ENCODE results near the gene CHSY1.

CHSY1 gene

GRCh38 chr15:101200181-101200580 lies 51.7 kb downstream of the CHSY1 start:
- TF ChIP-seq CTCF (conservative IDR thresholded peaks at IDR 0.05) (no peak), ZFX (IDR thresholded peaks at IDR 0.05) (no peak)
- H3K27ac ChIP-seq, result no peak overlapping the region

GRCh38 chr15:101198800-101199199 lies 53.0 kb downstream of the CHSY1 start:
- TF ChIP-seq ZFX (IDR thresholded peaks at IDR 0.05) (no peak), CTCF (conservative IDR thresholded peaks at IDR 0.05) (no peak)
- H3K27ac ChIP-seq, result no peak overlapping the region; the same call in 1 of the 2 replicates

- H3K27ac ChIP-seq, result no peak overlapping the region
- TF ChIP-seq ZFX (IDR thresholded peaks at IDR 0.05) (no peak), CTCF (conservative IDR thresholded peaks at IDR 0.05) (no peak)
Observed at GRCh38 chr15:101198031-101198575, 53.7 kb downstream of the CHSY1 start.

GRCh38 chr15:101194546-101195125 lies 57.2 kb downstream of the CHSY1 start:
- no peak overlapping the region for H3K27ac ChIP-seq
- TF ChIP-seq CTCF (conservative IDR thresholded peaks at IDR 0.05) (no peak), ZFX (IDR thresholded peaks at IDR 0.05) (no peak)

GRCh38 chr15:101193806-101194545 lies 57.9 kb downstream of the CHSY1 start:
- peak overlapping the region; percentile 54 for H3K27ac ChIP-seq
- TF ChIP-seq CTCF (conservative IDR thresholded peaks at IDR 0.05), result no peak
- TF ChIP-seq ZFX (IDR thresholded peaks at IDR 0.05), result no peak

- no peak for TF ChIP-seq ZFX (IDR thresholded peaks at IDR 0.05)
- no peak for TF ChIP-seq CTCF (conservative IDR thresholded peaks at IDR 0.05)
- peak overlapping the region; percentile 54 for H3K27ac ChIP-seq
Observed at GRCh38 chr15:101193120-101193644, 58.7 kb downstream of the CHSY1 start.

- TF ChIP-seq ZFX (IDR thresholded peaks at IDR 0.05) (no peak), CTCF (conservative IDR thresholded peaks at IDR 0.05) (no peak)
- H3K27ac ChIP-seq, result 0 out of 2 replicates have a peak overlapping the region, but pooled peaks have one; percentile 18
Observed at GRCh38 chr15:101192081-101192480, 59.8 kb downstream of the CHSY1 start.
